HUES64 (cell line): ENCODE data around the gene APBB2.

Experiments
- H3K27ac ChIP-seq: 2 replicates; pipeline ENCODE4 v1.7.0; 2013; ENCODE audit warnings: low read depth, low read length, inconsistent platforms
- H3K27me3 ChIP-seq: 2 replicates; pipeline ENCODE4 v1.6.1; 2013; ENCODE audit warnings: mild to moderate bottlenecking, low read length; ENCODE audit not compliant: insufficient read depth
- H3K36me3 ChIP-seq: 2 replicates; pipeline ENCODE4 v1.6.1; 2013; ENCODE audit warnings: mild to moderate bottlenecking, low read length; ENCODE audit not compliant: insufficient read depth
- H3K4me1 ChIP-seq: 2 replicates; pipeline ENCODE4 v1.6.1; 2013; ENCODE audit warnings: mild to moderate bottlenecking, low read length, moderate library complexity; ENCODE audit not compliant: insufficient read depth
- H3K4me3 ChIP-seq: 2 replicates; pipeline ENCODE4 v1.5.1; 2013; ENCODE audit warnings: mild to moderate bottlenecking, low read length, moderate library complexity
- H3K9ac ChIP-seq: 2 replicates; pipeline ENCODE4 v1.6.1; 2013; ENCODE audit warnings: mild to moderate bottlenecking, low read depth, low read length
- H3K9me3 ChIP-seq: 2 replicates; pipeline ENCODE4 v1.6.1; 2013; ENCODE audit warnings: low read depth, low read length; ENCODE audit not compliant: insufficient read depth
- WGBS: fragments of 150-250, 120-280 bp; methylation state at CpG from one replicate; pipeline ENCODE4 v1.1.7; 2013; ENCODE audit warnings: missing lambda C conversion rate; 5-methylcytosine and 5-hydroxymethylcytosine counted together

Gene APBB2

DNA sequence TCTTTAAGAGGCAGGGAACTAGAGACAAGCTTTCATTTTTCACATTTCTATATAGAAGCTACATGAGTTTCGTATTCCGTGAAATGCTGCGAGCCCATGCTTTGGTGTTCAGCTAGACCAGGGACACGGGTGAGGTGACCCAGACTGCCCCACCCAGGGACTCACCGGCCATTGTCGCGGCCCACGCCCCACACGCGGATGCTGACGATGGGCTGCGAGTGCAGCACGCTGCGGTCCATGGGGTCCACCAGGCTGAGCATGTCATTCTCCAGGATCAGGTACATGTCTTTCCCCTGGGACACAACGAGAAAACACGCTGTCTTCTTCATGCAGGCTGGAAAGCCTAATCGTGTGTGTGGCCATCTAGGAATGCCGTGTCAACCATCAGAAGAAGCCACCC lies 324.1 kb downstream of the APBB2 start:
- Histone ChIP-seq H3K9me3 (no peaks in the 10 kb centered on the region), H3K36me3 (peaks cover 17% of the 10 kb centered on the region), H3K4me1 (no peaks in the 10 kb centered on the region), H3K27me3 (no peaks in the 10 kb centered on the region), H3K4me3 (no peak overlapping the region), H3K27ac (no peak overlapping the region), H3K9ac (no peak overlapping the region)
- 96% methylated on average over 18 of the region's 18 CpGs for WGBS

DNA sequence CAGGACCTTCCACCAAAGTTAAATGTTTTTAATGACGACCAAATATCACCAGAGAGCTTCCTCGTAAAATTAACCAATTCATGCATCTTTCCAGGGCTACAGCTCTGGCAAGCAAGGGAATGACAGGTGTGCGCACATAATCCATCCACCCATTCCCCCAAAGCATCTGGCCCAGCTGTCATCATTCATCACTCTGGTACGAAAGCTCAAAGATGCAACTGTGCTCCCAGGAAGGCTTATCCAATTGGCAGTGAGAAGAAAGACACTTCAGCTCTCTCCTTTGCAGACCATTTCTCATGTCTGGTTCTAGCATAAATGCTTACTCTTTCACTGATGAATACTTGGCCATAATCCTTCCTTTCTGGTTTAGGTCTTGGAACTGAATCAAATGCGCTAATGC lies 325.4 kb downstream of the APBB2 start:
- Histone ChIP-seq H3K4me3 (no peak overlapping the region), H3K27me3 (no peaks in the 10 kb centered on the region), H3K9ac (no peak overlapping the region), H3K4me1 (no peaks in the 10 kb centered on the region), H3K9me3 (no peaks in the 10 kb centered on the region), H3K36me3 (peaks cover 17% of the 10 kb centered on the region), H3K27ac (no peak overlapping the region)
- WGBS = 96% methylated on average over 5 of the region's 5 CpGs

DNA sequence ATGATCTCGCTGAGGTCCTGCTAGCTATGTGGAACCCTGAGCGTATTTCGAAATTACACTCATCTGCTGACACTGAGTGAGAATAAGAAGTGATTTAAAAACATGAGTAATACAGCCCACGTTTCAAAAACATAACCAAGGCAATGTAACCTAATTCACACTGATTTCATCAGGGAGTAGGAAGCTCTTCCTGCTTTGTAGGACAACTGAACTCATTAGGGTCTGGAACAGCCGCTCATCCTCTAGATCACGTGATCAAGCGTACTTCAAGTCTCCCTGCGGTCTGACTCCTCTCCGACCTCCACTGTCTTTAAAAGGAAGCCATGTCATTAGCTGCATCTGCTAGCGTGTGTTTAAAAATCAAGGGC lies 326.6 kb downstream of the APBB2 start:
- Histone ChIP-seq H3K4me3 (no peak overlapping the region), H3K27ac (no peak overlapping the region), H3K27me3 (no peaks in the 10 kb centered on the region), H3K9ac (no peak overlapping the region), H3K36me3 (peaks cover 13% of the 10 kb centered on the region), H3K9me3 (no peaks in the 10 kb centered on the region), H3K4me1 (no peaks in the 10 kb centered on the region)
- WGBS = 96% methylated on average over 10 of the region's 10 CpGs

DNA sequence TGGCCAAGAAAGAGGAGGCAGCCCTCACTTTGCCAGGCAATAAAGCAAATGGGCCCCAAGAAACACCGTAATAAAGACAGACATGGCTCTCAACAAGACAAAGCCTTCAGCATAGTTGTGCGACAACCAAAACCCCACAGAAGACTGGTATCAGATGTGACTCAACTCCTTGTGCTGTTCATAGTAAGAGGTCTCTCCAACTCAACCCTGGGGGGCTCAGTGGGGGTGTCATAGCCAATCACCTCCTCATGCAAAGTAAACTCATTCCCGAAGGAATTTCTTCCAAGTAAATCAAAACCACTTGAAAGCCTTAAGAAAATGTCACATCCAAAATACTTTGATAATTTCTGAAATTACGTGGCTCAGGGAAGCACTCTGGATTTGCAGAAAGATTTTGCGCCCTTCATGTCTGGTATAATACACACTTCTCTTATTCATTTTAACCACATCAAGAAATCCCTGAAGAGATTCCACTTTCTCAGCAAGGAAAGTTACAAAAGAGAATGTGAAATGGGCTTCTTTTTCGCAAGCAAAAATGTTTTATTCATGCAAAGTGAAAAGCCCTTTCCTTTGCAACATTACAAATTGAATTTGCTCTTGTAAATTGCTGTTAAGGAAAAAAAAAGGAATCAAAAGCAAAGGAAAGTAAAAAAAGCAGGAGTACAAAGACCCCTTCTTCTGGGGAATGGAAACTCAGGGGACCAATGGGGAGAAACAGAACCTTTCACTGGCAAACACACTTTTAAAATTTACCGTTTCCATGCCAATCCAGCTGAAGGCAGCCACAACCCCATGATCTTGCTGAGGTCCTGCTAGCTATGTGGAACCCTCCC lies 327.2 kb downstream of the APBB2 start:
- Histone ChIP-seq H3K9ac (no peak overlapping the region), H3K27me3 (no peaks in the 10 kb centered on the region), H3K4me1 (no peaks in the 10 kb centered on the region), H3K4me3 (no peak overlapping the region), H3K36me3 (peaks cover 7% of the 10 kb centered on the region), H3K9me3 (no peaks in the 10 kb centered on the region), H3K27ac (no peak overlapping the region)
- 93% methylated on average over 6 of the region's 7 CpGs for WGBS

DNA sequence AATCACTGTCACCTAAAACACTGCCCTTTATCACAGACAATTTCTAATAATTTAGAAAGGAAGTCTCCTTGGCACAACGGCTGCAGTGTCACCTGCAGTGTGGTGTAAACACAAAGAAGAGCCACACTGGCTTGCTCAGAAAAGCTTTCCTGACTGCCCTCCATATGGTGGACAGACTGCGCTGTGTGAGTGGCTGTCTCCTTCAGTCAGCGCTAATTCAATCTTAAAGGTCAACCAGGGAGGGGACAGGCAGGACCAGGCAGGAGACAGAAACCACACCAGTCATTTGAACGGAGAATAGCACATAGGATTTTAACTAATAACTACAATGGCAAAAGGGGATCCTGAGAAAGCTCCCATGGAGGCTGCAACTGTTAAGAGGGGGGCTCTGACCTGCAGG lies 332.5 kb downstream of the APBB2 start:
- WGBS = 99% methylated on average over 4 of the region's 4 CpGs
- Histone ChIP-seq H3K4me1 (no peaks in the 10 kb centered on the region), H3K27ac (no peak overlapping the region), H3K36me3 (peaks cover 6% of the 10 kb centered on the region; the same call in 1 of the 2 replicates), H3K9me3 (no peaks in the 10 kb centered on the region), H3K4me3 (no peak overlapping the region), H3K27me3 (no peaks in the 10 kb centered on the region), H3K9ac (no peak overlapping the region)

DNA sequence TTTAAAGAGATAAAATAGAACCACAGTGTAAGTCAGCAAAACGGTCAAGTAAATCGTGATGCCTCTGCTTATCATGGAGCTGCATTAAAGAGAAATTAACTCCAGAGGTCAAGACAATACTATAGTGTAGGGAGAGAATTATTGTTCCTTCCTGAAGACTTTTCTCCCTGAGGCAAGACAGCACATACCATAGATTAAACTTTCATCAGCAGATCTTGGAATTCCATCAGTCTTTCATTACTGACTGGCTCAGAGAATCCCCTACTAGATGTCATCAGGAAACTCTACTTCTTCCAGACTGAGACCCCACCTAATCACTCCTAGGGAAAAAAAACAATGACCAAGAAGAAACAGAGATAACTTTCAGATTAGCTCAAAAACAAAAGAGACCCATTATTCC lies 333.2 kb downstream of the APBB2 start:
- Histone ChIP-seq H3K27ac (no peak overlapping the region), H3K36me3 (peaks cover 6% of the 10 kb centered on the region; the same call in 1 of the 2 replicates), H3K4me1 (no peaks in the 10 kb centered on the region), H3K9ac (no peak overlapping the region), H3K9me3 (no peaks in the 10 kb centered on the region), H3K27me3 (no peaks in the 10 kb centered on the region), H3K4me3 (no peak overlapping the region)
- WGBS = 90% methylated on average over 2 of the region's 2 CpGs

DNA sequence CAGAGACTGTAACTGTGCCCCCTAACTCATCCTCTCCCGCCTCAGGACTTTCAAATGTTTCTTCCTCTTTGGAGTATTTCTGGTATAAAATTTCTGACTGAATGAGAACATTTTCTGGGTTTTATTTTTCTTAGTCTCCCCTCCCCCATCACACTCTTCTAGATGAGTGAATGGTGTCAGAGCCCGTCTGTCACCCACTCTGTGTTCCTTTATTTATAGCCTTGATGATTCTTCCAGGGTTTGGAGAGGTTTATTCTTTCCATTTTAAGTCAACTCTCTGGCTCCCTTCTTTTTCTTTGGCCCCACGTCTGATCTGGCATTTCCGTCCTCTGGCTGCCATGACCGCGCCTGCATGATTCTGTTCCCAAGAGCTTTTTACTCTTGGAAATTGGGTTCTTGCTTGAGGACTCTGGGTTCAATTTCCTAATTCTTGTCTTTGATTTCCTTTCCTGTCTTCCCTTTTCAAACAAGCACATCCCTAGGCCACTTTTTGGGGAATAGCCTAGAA lies 335.7 kb downstream of the APBB2 start:
- Histone ChIP-seq H3K27me3 (no peaks in the 10 kb centered on the region), H3K4me3 (no peak overlapping the region), H3K27ac (no peak overlapping the region), H3K9ac (no peak overlapping the region), H3K9me3 (no peaks in the 10 kb centered on the region), H3K36me3 (peaks cover 6% of the 10 kb centered on the region; the same call in 1 of the 2 replicates), H3K4me1 (peaks cover 11% of the 10 kb centered on the region)
- WGBS = 99% methylated on average over 5 of the region's 6 CpGs

DNA sequence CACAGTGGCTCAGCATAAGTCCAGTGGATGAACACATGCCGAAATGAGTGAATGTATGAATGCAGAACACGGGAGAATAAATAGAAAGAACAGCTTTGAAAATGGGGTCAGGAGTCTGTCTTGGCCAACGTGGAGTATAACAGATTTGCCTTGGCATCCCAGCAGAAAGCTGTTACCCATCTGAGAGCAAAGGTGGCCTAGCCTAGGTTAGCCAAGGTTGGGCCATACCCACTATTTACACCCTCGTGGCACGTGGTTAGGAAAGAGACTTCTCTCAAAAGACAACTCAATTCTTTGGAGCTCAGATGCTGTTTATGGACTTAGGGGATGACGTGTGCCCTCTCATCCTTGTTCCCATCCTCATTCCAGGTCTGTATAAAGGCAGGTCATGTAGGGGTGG lies 337.3 kb downstream of the APBB2 start:
- H3K4me1 ChIP-seq = peaks cover 11% of the 10 kb centered on the region
- H3K9ac ChIP-seq = no peak overlapping the region
- H3K36me3 ChIP-seq = 0 out of 2 replicates have a peak, but pooled peaks cover 6% of the 10 kb centered on the region
- whole genome bisulfite sequencing = 95% methylated on average over 6 of the region's 6 CpGs
- no peak overlapping the region for H3K4me3 ChIP-seq
- no peaks in the 10 kb centered on the region for H3K9me3 ChIP-seq
- no peak overlapping the region for H3K27ac ChIP-seq
- no peaks in the 10 kb centered on the region for H3K27me3 ChIP-seq

DNA sequence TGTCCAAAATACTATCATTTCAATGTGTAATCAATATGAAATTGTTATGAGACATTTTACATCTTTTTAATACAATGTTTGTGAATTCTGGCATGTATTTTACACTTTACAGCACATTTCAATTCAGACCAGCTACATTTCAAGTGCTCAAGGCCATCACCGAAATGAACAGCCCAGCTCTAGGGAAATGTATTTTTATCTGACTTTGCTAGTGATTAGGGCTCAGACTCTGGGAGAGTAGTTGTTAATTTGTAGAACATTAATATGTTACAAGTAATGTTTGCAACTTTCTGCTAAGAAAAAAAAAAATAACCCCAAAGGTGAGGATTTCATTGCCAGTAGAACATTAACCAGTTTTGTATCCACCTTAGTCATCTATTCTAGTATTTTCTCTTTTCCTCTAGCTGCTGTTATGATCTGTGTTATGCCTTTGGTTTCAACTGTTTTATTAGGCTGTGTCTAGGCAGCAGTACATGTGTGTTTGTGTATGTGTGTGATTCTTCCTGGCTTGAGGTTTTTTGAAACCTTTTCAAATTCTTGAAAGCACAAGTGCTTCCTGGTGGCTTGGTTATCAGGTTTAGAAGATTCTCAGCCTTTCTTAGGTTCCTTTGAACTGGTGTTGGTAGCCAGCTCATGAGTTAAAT lies 338.7 kb downstream of the APBB2 start:
- no peak overlapping the region for H3K9ac ChIP-seq
- 100% methylated on average over 1 of the region's 1 CpG for WGBS

DNA sequence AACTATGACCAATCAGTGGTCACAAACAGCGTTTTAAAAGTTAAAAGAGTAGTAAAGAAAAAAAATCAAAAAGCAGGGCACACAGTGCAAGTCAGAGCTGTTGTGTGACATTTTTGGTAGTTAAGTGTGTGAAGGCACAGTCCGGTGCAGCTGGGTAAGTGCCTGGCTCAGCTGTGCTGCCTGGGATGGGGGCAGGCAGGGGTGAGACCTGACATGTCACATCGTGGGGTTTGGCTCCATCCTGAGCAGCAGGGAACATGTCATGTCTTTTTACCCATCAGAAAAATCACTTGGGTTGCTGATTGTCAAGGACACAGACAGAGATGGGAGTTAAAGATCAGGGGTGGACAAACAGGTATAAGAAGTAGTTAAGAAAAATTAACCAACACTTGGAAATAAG lies 339.4 kb downstream of the APBB2 start:
- Histone ChIP-seq H3K27me3 (no peaks in the 10 kb centered on the region), H3K9me3 (no peaks in the 10 kb centered on the region), H3K36me3 (no peaks in the 10 kb centered on the region), H3K9ac (no peak overlapping the region), H3K4me3 (no peak overlapping the region), H3K4me1 (peaks cover 11% of the 10 kb centered on the region), H3K27ac (no peak overlapping the region)
- 57% methylated on average over 3 of the region's 3 CpGs for WGBS

More for the DNA sequence above, 338.7 kb downstream of the APBB2 start:
- Histone ChIP-seq H3K36me3 (0 out of 2 replicates have a peak, but pooled peaks cover 2% of the 10 kb centered on the region), H3K4me3 (no peak overlapping the region), H3K27ac (no peak overlapping the region), H3K4me1 (peaks cover 11% of the 10 kb centered on the region), H3K27me3 (no peaks in the 10 kb centered on the region), H3K9me3 (no peaks in the 10 kb centered on the region)

DNA sequence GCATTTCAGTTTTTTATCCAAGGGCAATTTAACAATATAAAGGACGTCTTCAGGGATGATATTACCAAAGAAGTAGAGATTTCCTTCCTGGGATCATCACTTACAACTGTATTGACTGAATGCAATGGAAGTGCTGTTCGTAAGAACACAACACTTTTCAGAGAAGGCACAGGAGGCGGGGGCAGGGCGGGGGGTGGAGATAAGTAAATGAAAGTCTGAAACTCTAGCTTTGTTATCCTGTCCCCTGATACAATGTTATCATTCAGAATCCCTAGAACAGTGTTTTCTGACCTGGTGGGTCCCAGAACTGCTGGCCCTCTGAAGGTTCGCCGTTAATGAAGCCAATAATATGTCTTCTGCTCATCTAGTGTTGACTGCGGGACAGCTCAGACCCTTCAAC lies 340.0 kb downstream of the APBB2 start:
- 75% methylated on average over 6 of the region's 7 CpGs for WGBS
- no peaks in the 10 kb centered on the region for H3K27me3 ChIP-seq
- H3K9ac ChIP-seq = no peak overlapping the region
- no peaks in the 10 kb centered on the region for H3K36me3 ChIP-seq
- H3K9me3 ChIP-seq = no peaks in the 10 kb centered on the region
- H3K27ac ChIP-seq = no peak overlapping the region
- H3K4me3 ChIP-seq = no peak overlapping the region
- H3K4me1 ChIP-seq = peaks cover 11% of the 10 kb centered on the region
